B cell (primary cell): ENCODE data around the gene FBLN5.

ENCODE experiments used
- CTCF ChIP-seq: fragments of 200-600 bp; IDR thresholded peaks from one replicate; pipeline ENCODE4 v1.8.0; 2022; ENCODE audit warnings: antibody characterized with exemption, mild to moderate bottlenecking
- EZH2 ChIP-seq: IDR thresholded peaks from 2 replicates; pipeline ENCODE4 v1.6.1; 2012; ENCODE audit warnings: borderline replicate concordance, low read depth, mild to moderate bottlenecking, moderate library complexity, low read length; ENCODE audit not compliant: insufficient read depth, poor library complexity, severe bottlenecking

- TF ChIP-seq CTCF (no peak), EZH2 (no peak)
Observed at GRCh38 chr14:91942128-91942527, 5.4 kb downstream of the FBLN5 start.
